GM21825 (cell line): Measurements from ENCODE around the gene TMEM121B.

Source experiments
- ATAC-seq: cut with Tn5 transposase; IDR thresholded peaks from one replicate; pipeline ENCODE4 v1.9.1; 2021; ENCODE audit warnings: mild to moderate bottlenecking, moderate library complexity; ENCODE audit not compliant: unreplicated experiment

TMEM121B gene

DNA sequence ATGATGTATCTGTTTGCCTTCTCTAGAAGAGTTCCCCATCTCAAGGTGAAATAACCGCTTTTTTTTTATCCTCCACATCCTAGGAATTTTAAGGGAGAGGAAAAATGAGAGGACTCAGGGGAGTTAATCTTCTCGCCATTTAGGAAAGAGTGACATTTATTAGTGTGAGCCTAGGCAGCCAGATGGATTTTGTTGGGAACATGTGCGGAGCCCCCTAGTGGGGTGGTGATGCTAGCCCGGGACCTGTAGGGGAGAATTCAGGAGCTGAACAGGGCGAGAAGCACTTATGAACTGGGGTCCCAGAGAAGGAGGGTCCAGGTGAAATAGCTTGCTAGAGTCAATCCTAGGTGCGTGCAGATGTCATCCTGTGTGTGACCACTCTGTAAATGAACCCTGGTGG, 25.6 kb downstream of the TMEM121B start:
- ATAC-seq, result no peak

DNA sequence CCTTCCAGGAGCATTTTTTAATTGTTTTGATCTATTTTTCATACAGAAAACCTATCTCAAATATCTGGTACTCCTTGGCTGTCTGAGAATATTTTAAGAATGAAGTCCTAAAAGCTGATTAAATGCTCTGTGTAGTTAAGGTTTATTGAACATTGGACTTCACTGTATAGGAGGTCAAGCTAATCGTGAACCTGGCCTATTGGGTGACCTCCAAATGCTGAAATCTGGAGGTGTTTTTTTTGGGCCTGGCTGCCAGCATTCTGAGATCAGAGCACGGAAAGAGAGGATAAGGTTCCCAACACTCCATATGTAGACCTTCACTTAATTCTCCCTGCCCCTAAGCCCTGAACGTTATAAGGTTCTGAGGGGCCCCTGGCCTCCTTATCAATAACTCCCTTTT, 28.1 kb downstream of the TMEM121B start:
- ATAC-seq, result no peak

GRCh38 chr22:17091851-17092250, 29.3 kb downstream of the TMEM121B start:
- no peak for ATAC-seq

DNA sequence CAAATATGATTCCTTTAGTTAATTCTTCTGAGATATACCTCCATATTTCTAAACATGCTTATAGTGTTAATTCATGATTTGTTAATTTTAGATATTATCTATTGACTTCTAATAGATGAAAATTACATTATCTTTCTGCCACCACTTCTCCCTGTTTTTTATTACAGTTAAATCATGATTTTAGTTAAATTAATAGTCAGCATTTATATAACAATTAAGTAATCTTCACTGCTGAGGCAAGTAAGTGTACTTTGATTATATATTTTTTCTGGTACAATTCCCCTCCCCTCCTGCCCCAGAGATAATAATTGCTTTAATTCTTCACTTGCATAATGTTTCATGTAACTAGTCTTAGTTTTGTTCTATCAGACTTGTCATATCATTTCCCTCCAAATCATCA, 30.6 kb downstream of the TMEM121B start:
- ATAC-seq, result no peak

DNA sequence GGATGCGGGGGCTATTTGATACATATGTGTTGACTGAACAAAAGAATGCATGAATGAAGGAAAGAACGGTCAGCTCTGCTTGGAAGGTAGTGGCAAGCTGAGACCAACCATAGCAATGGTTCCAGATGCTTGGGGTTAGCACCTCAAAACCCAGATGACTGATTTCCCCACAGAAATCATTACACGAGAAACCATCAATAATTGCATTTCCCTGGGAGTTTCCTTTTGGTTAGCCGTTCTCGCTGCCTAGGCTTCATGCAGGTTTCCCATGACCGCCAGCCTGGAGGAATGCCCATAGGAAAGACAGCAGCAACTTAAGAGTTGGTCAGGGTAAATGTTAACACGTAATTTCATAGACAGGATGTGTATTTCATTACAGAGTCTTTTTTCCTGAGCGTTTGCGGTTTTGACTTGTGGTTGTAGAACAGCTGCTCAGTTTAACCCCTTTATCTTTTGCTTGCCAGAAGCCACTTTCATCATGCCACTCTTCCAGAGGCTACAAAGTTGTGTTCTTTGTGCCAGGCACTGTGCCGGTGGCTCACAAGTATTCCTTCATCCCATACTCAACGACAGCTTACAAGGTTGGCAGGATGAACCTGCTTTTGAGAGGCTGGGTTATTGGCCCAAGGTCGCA, 33.5 kb downstream of the TMEM121B start:
- ATAC-seq, result no peak

GRCh38 chr22:17086788-17087497, 34.2 kb downstream of the TMEM121B start:
- ATAC-seq, result no peak

- no peak for ATAC-seq
Measured at GRCh38 chr22:17086296-17086695, 34.9 kb downstream of the TMEM121B start.

DNA sequence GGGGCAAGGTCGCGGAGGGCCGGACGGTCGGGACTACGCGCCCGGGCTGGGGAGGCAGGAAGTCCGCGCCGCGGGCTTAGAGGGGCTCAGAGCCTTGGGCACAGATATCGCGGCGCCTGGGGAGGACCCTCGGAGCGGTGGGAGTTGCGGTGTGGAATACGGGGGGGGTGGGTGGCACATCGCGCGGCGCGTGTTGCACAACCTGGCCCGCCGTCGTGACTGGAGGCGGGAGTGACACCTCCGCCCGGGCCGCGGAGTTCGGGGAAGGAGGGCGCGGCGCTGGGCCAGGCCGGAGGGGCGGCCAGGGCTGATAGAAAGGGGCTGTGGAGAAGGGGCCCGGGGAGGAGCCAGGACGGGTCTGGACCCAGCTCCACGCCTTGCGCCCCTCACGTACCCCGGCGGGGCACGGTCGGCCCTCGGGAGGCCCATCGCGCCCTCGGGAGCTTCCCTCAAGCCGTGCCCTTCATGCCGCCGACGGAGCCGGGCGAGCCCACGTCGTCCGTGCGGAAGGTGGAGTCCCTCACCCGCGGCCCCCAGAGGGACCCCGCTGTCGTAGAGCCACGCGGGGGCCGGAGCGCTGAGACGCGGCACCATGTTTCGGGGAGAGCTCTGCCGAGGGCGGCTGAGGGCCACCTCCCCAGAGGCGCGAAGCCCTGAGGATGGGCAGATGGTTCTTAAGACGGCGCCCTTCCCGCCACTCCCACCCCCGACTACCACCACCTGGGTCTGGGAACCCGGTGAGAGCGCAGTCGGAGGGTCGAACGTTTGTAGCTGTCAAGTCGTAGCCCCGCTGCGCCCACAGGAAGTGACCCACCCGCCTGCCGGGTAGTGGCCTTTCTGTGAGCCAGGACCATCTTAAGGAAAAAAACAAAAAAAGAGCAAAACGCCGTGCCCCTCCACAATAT, 35.6 kb downstream of the TMEM121B start:
- no peak for ATAC-seq

DNA sequence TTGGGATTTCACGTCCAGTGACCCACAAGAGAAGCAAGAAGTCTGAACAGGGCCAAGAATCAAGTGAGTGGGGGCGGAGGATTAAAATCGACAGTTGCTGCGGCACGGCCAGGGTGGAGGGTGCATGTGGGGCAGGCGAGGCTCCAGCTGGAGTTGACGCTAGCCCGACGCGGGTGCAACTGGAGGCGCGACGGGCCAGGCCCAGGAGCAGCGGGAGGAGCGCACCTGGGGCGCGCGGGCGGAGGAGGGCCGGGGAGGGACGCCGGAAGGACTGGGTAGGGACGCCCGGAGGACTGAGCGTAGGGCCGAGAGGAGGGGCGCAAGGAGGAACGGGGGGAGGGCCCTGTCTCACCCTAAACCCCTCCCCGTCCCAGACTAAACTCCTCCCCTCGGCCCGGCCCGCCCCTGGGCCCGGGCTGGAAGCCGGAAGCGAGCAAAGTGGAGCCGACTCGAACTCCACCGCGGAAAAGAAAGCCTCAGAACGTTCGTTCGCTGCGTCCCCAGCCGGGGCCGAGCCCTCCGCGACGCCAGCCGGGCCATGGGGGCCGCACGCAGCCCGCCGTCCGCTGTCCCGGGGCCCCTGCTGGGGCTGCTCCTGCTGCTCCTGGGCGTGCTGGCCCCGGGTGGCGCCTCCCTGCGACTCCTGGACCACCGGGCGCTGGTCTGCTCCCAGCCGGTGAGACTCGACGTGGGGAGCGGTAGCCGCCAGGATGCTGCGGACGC, 36.4 kb downstream of the TMEM121B start, which contains the start of gene IL17RA:
TSS of gene IL17RA (plus strand) at position 447 of the 723 bp plus-strand sequence. CDS start at position 539, 92 bp downstream.
- ATAC-seq, result peak; percentile 83

DNA sequence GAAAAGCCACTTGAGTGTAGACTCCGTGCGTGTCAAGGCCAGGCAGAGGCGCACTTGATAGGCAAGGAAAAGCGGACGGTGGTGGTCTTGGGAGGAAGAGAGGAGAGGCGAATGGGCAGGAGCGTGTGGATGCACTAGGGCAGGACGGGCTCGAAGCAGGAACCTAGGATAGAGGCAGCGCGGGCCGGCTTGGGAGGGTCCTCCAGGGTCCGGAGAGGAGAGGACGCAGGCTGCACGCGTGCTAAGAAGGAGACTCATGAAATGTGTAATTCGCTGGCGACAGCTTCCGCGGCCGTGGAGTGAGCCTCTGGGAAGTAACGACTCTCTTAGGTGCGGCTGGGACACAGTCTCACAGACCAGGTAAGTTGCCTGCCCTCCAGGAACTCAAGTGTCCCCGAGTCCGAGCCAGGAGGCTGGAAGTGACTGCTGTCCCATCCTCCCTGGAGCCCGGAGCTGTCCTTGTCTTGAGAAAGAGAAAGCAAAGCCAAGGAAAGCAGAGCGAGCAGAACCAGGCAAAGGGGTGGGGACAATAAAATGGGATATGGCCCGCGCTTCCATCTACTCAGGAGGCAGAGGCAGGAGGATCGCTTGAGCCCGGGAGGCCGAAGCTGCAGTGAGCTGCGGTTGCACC, 37.2 kb downstream of the TMEM121B start:
- no peak for ATAC-seq

- ATAC-seq, result no peak
Measured at GRCh38 chr22:17083255-17083654, 37.9 kb downstream of the TMEM121B start.

GRCh38 chr22:17079572-17079971, 41.6 kb downstream of the TMEM121B start:
- no peak for ATAC-seq

- no peak for ATAC-seq
Measured at GRCh38 chr22:17077255-17077654, 43.9 kb downstream of the TMEM121B start.

DNA sequence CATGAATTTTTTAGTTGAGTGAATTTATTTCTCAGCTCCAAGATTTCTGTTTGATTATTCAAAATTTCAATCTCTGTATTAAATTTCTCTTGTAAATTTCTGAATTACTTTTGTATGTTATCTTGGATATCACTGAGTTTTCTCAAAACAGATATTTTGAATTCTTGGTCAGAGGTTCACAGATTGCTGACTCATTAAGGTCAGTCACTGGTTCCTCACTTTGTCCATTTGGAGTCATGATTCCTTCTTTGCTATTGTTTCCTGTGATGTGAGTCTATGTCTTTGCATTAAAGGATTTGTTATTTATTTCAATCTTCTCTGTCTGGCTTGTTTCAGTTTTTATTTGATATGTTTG, 46.5 kb downstream of the TMEM121B start:
- ATAC-seq, result no peak

DNA sequence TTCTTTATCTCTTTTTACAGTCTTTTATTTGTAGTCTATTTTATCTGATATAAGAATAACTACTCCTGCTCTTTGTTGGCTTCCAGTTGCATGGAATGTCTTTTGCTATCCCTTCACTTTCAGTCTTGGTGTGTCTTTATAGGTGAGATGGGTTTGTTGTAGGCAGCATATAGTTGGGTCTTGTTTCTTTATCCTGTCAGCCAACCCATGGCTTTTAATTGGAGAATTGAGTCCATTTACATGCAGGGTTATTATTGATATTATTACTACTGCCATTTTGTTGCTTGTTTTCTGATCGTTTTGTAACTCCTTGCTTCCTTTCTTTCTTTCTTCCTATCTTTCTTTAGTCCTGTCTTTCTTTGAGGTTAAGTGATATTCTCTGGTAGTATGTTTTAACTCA, 48.3 kb downstream of the TMEM121B start:
- no peak for ATAC-seq
